ENCODE data around the gene SPTY2D1.
"Not testable (repeated sequence)": the region's sequence is repeated elsewhere in the genome, so short reads cannot be mapped to it uniquely, and the experiment has no call there.

GRCh38 chr11:18681949-18682348, 47.8 kb upstream of the SPTY2D1 start:
- not testable (repeated sequence) for TF ChIP-seq EZH2 (IDR thresholded peaks at IDR 0.05); POLR2AphosphoS5 (IDR thresholded peaks at IDR 0.05; ENCODE audit: borderline replicate concordance, low read depth, low read length); FOXP2 (optimal IDR thresholded peaks at IDR 0.05; ENCODE audit: control extremely low read depth, extremely low read length, insufficient read depth)

Data from SK-N-MC (cell line).